Stimulated activated CD4-positive, alpha-beta T cell treated with anti-CD3 and anti-CD28 coated beads, TNF-alpha, amount 100 ng/mL, for 48 hours (primary cell): Measurements from ENCODE around the gene OAF.

ENCODE experiments used
- DNase-seq, 3 donors: peaks; one replicate each; pipeline ENCODE4 v3.0.0-alpha.2; 2020; ENCODE audit warnings: low read depth in 3 of 3

The OAF gene

GRCh38 chr11:120183701-120184141 lies 27.1 kb upstream of the OAF start:
- DNase-seq, result no peak

- DNase-seq, result no peak
Measured at GRCh38 chr11:120184371-120184945, 26.4 kb upstream of the OAF start.

GRCh38 chr11:120184946-120185705 lies 25.7 kb upstream of the OAF start:
- DNase-seq, result no peak

GRCh38 chr11:120185706-120186455 lies 25.0 kb upstream of the OAF start:
- DNase-seq, result no peak

- no peak for DNase-seq
Measured at GRCh38 chr11:120186456-120186773, 24.4 kb upstream of the OAF start.

GRCh38 chr11:120186774-120187591 lies 23.8 kb upstream of the OAF start:
- peak in 1 of 3 donors; percentile 10 for DNase-seq

- DNase-seq, result no peak
Measured at GRCh38 chr11:120188371-120188770, 22.5 kb upstream of the OAF start.

GRCh38 chr11:120188811-120189455 lies 21.9 kb upstream of the OAF start:
- DNase-seq, result no peak

GRCh38 chr11:120191058-120191457 lies 19.8 kb upstream of the OAF start:
- no peak for DNase-seq

GRCh38 chr11:120192831-120193625 lies 17.8 kb upstream of the OAF start:
- DNase-seq, result no peak

GRCh38 chr11:120194166-120194565 lies 16.7 kb upstream of the OAF start:
- DNase-seq, result no peak

- DNase-seq, result no peak
Measured at GRCh38 chr11:120195601-120196320, 15.1 kb upstream of the OAF start.

GRCh38 chr11:120196826-120197225 lies 14.0 kb upstream of the OAF start:
- DNase-seq, result no peak

GRCh38 chr11:120197251-120197891 lies 13.5 kb upstream of the OAF start:
- no peak for DNase-seq

GRCh38 chr11:120197977-120198376 lies 12.9 kb upstream of the OAF start:
- DNase-seq, result no peak

GRCh38 chr11:120198403-120198786 lies 12.4 kb upstream of the OAF start:
- DNase-seq, result no peak

- no peak for DNase-seq
Measured at GRCh38 chr11:120198787-120199469, 11.9 kb upstream of the OAF start.

GRCh38 chr11:120199613-120200012 lies 11.2 kb upstream of the OAF start:
- no peak for DNase-seq

- DNase-seq, result no peak
Measured at GRCh38 chr11:120200677-120201076, 10.2 kb upstream of the OAF start.
